H1 (cell line): ENCODE results near the gene CADM2. TPM values are rescaled to one million over a fixed set of nuclear protein-coding genes. Genes with fewer than 3 reads are reported as not detected.

ENCODE experiments used
- CTCF ChIA-PET: fragments of 300-600 bp; sonication (Branson Sonifier 250); formaldehyde crosslinking; loops from one replicate; lab custom pipeline; 2021; ENCODE audit not compliant: partially characterized antibody; lab: Charles Lee
- POLR2A ChIA-PET: fragments of 300-600 bp; sonication (Branson Sonifier 250); formaldehyde crosslinking; loops from one replicate; lab custom pipeline; 2021; ENCODE audit warnings: inconsistent platforms; ENCODE audit not compliant: partially characterized antibody; lab: Charles Lee
- DNase-seq, 2 experiments: peaks; one replicate each; pipeline versions ENCODE4 v3.0.0 to v3.0.0-alpha.2; 2010 to 2022; ENCODE audit warnings: low spot score in 2 of 2, low read depth in 1 of 2, mixed read lengths in 1 of 2
- FAIRE-seq: peaks from 2 replicates; lab custom pipeline; 2011; peaks lifted over from hg19 to GRCh38; lab: Jason Lieb, UNC
- H2AFZ ChIP-seq: 2 replicates; pipeline ENCODE4 v1.8.1; 2012; ENCODE audit warnings: low read length, inconsistent platforms
- H2AK5ac ChIP-seq: 2 replicates; pipeline ENCODE4 v1.6.1; 2013; ENCODE audit warnings: low read depth, low read length
- H2BK120ac ChIP-seq: replicated peaks from 2 replicates; pipeline ENCODE3; 2013; ENCODE audit warnings: low read depth, low read length, inconsistent platforms
- H2BK12ac ChIP-seq: 2 replicates; pipeline ENCODE4 v1.6.1; 2013; ENCODE audit warnings: low read depth, low read length
- H2BK15ac ChIP-seq: 2 replicates; pipeline ENCODE4 v1.6.1; 2013; ENCODE audit warnings: low read length
- H2BK20ac ChIP-seq: 2 replicates; pipeline ENCODE4 v1.6.1; 2013; ENCODE audit warnings: low read length
- H2BK5ac ChIP-seq: 2 replicates; pipeline ENCODE4 v1.6.1; 2013; ENCODE audit warnings: low read depth, low read length
- H3K14ac ChIP-seq: 2 replicates; pipeline ENCODE4 v1.6.1; 2013; ENCODE audit warnings: inconsistent platforms; ENCODE audit not compliant: insufficient read length
- H3K18ac ChIP-seq: 2 replicates; pipeline ENCODE4 v1.6.1; 2013; ENCODE audit warnings: low read length; ENCODE audit errors: extremely low read depth
- H3K23ac ChIP-seq: 2 replicates; pipeline ENCODE4 v1.6.1; 2013; ENCODE audit warnings: inconsistent platforms; ENCODE audit not compliant: insufficient read length
- H3K23me2 ChIP-seq: 2 replicates; pipeline ENCODE4 v1.6.1; 2013; ENCODE audit warnings: low read depth, low read length
- H3K27ac ChIP-seq: 2 replicates; pipeline ENCODE4 v1.6.1; 2011; ENCODE audit warnings: low read depth, low read length, inconsistent platforms
- H3K27me3 ChIP-seq, 4 experiments: replicated peaks in 1 of 4; 1 replicate in 1 of 4; 2 replicates in 3 of 4; pipeline versions ENCODE4 v1.6.1 to v1.8.1; 2011 to 2013; ENCODE audit warnings: low read length in 3 of 4, mild to moderate bottlenecking in 3 of 4, inconsistent platforms in 2 of 4, mixed read lengths in 2 of 4, moderate library complexity in 1 of 4; ENCODE audit not compliant: control insufficient read depth in 3 of 4, insufficient read depth in 3 of 4; ENCODE audit errors: extremely low read depth in 1 of 4
- H3K36me3 ChIP-seq, 4 experiments: 2 replicates each; pipeline versions ENCODE4 v1.6.1 to v1.8.1; 2011 to 2013; ENCODE audit warnings: mild to moderate bottlenecking in 4 of 4, low read length in 3 of 4, moderate library complexity in 2 of 4, control low read depth in 1 of 4, inconsistent platforms in 1 of 4; ENCODE audit not compliant: insufficient read depth in 4 of 4, control insufficient read depth in 2 of 4
- H3K4ac ChIP-seq: replicated peaks from 2 replicates; pipeline ENCODE3; 2013; ENCODE audit warnings: low read length, low read depth, mixed read lengths, inconsistent platforms; ENCODE audit not compliant: insufficient read length
- H3K4me1 ChIP-seq, 4 experiments: replicated peaks in 1 of 4; 1 replicate in 1 of 4; 2 replicates in 3 of 4; pipeline versions ENCODE4 v1.6.1 to v1.8.1; 2011 to 2013; ENCODE audit warnings: low read length in 3 of 4, inconsistent platforms in 2 of 4, mixed read lengths in 1 of 4; ENCODE audit not compliant: insufficient read depth in 4 of 4, control insufficient read depth in 3 of 4
- H3K4me2 ChIP-seq, 2 experiments: 2 replicates each; pipeline versions ENCODE4 v1.6.1 to v1.8.1; 2011 to 2013; ENCODE audit warnings: low read depth in 2 of 2, low read length in 2 of 2, control low read depth in 1 of 2, inconsistent platforms in 1 of 2, mild to moderate bottlenecking in 1 of 2; ENCODE audit not compliant: insufficient read depth in 1 of 2
- H3K4me3 ChIP-seq, 4 experiments: fragments of 200-600, 300-600 bp in 1 of 4; sonication (generic), shearing (Covaris generic), sonication (Bioruptor Twin) in 1 of 4; 2 replicates each; pipeline versions ENCODE4 v1.5.1 to v1.8.1; 2011 to 2016; ENCODE audit warnings: low read length in 4 of 4, low read depth in 3 of 4, control low read depth in 2 of 4, inconsistent platforms in 2 of 4, mild to moderate bottlenecking in 2 of 4, mixed read lengths in 1 of 4, moderate library complexity in 1 of 4; ENCODE audit not compliant: insufficient read depth in 2 of 4; ENCODE audit errors: extremely low read depth in 1 of 4
- H3K56ac ChIP-seq: replicated peaks from 2 replicates; pipeline ENCODE3; 2013; ENCODE audit warnings: low read depth, mild to moderate bottlenecking, mixed read lengths, low read length, inconsistent platforms; ENCODE audit not compliant: insufficient read length
- H3K79me1 ChIP-seq: 2 replicates; pipeline ENCODE4 v1.6.1; 2013; ENCODE audit warnings: low read depth, low read length, control low read depth
- H3K79me2 ChIP-seq, 2 experiments: 2 replicates each; pipeline versions ENCODE4 v1.6.1 to v1.8.1; 2012 to 2013; ENCODE audit warnings: low read length in 2 of 2, mild to moderate bottlenecking in 2 of 2, inconsistent platforms in 1 of 2; ENCODE audit not compliant: insufficient read depth in 2 of 2, control insufficient read depth in 1 of 2
- H3K9ac ChIP-seq, 4 experiments: replicated peaks in 1 of 4; 1 replicate in 1 of 4; 2 replicates in 3 of 4; pipeline versions ENCODE4 v1.6.1 to v1.8.1; 2011 to 2013; ENCODE audit warnings: low read depth in 3 of 4, low read length in 3 of 4, control low read depth in 2 of 4, mild to moderate bottlenecking in 2 of 4, moderate library complexity in 2 of 4, inconsistent platforms in 1 of 4; ENCODE audit errors: extremely low read depth in 1 of 4
- H3K9me3 ChIP-seq, 2 experiments: 2 replicates each; pipeline versions ENCODE4 v1.6.1 to v1.8.1; 2012 to 2013; ENCODE audit warnings: mild to moderate bottlenecking in 2 of 2, moderate library complexity in 2 of 2, control low read depth in 1 of 2, inconsistent platforms in 1 of 2, low read depth in 1 of 2, low read length in 1 of 2, mixed read lengths in 1 of 2; ENCODE audit not compliant: insufficient read depth in 2 of 2
- H4K20me1 ChIP-seq, 2 experiments: replicated peaks in 1 of 2; 2 replicates each; pipeline versions ENCODE3 to v1.8.1; 2011 to 2013; ENCODE audit warnings: inconsistent platforms in 2 of 2, low read length in 2 of 2, mild to moderate bottlenecking in 1 of 2; ENCODE audit not compliant: insufficient read depth in 2 of 2, control insufficient read depth in 1 of 2
- H4K5ac ChIP-seq: 2 replicates; pipeline ENCODE4 v1.6.1; 2013; ENCODE audit warnings: low read length, low read depth, mixed read lengths, inconsistent platforms; ENCODE audit not compliant: insufficient read length
- H4K8ac ChIP-seq: 2 replicates; pipeline ENCODE4 v1.8.0; 2013; ENCODE audit warnings: mild to moderate bottlenecking, moderate library complexity, low read length, inconsistent platforms; ENCODE audit not compliant: insufficient read depth; ENCODE audit errors: extremely low read depth
- H4K91ac ChIP-seq: replicated peaks from 2 replicates; pipeline ENCODE3; 2013; ENCODE audit warnings: low read length, mixed read lengths, inconsistent platforms; ENCODE audit not compliant: insufficient read length
- JUND ChIP-seq: IDR thresholded peaks from 2 replicates; pipeline ENCODE4 v1.6.1; 2011; ENCODE audit warnings: mild to moderate bottlenecking, improper control_type of control experiment, low read length
- KDM1A ChIP-seq: fragments of 200-600, 300-600 bp; sonication (generic); IDR thresholded peaks from 2 replicates; pipeline ENCODE4 v1.7.1; 2016; ENCODE audit warnings: mild to moderate bottlenecking, low read length, borderline replicate concordance
- WGBS, 2 experiments: shearing (Covaris generic) in 1 of 2; methylation state at CpG; one replicate each; pipeline versions ENCODE4 v1.1.6 to v1.1.7; 2013 to 2015; ENCODE audit warnings: low lambda C conversion rate in 2 of 2, mixed read lengths in 2 of 2, inconsistent platforms in 1 of 2, low coverage in 1 of 2, missing lambda C conversion rate in 1 of 2; ENCODE audit not compliant: insufficient replicate concordance in 2 of 2, insufficient coverage in 1 of 2, insufficient read length in 1 of 2; ENCODE audit errors: extremely low coverage in 1 of 2, missing lambda C conversion rate in 1 of 2; 5-methylcytosine and 5-hydroxymethylcytosine counted together
- polyA plus RNA-seq, 7 experiments: library from polyadenylated mRNA; depleted of rRNA in 3 of 7; stranded (reverse) in 5 of 7; unstranded in 2 of 7; fragments of >200 nt in 5 of 7; fragments of 200-250 nt in 2 of 7; gene quantifications; 1 replicate in 5 of 7; 2 replicates in 1 of 7; 4 replicates in 1 of 7; pipeline versions ENCODE4 v1.2.1 to v1.2.3, GENCODE V29; 2011 to 2013; ENCODE audit warnings: missing spikeins in 2 of 7, mixed read lengths in 2 of 7
- total RNA-seq: library from RNA; stranded (reverse); fragmentation: NEBNext Ultra II Directional; extraction: Animal tissue kit (Norgen Biotek cat#: 25700); gene quantifications from 2 replicates; pipeline ENCODE4 v1.2.1, GENCODE V29; 2021

CADM2 gene
- total and polyA plus RNA-seq, 2 of the 8 experiments (the other 6 are each of a cell fraction or from before 2014, with no cell fraction given): 14.9 to 20.9 TPM

DNA sequence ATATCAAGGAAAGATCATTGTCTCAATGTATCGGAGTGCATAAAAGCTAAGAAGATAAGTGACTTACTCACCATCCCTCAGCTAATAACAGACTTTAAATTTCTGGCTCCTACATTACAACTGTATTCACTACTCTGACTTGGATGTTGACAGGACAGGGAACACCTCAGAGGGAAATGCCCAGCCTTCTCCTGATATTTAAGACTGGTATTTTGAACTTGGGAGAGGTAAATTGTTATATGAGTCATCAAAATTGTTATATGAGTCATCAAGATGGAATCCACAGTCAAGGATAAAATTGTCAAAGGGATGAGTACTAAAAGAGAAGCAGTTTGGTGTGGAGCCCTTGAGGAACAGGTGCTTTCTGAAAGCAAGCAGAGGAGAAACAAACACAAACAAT, 1070.8 kb downstream of the CADM2 start:
- no peak overlapping the region for H3K9ac ChIP-seq
- no peak overlapping the region for H2AFZ ChIP-seq
- H2BK12ac ChIP-seq: no peak overlapping the region
- ChIA-PET POLR2A (no interaction called here), CTCF (no interaction called here)
- H3K56ac ChIP-seq: no peak overlapping the region
- 95% methylated on average over 1 of the region's 1 CpG; no CpG with 5 or more reads in 1 of the 2 experiments for WGBS, 2 experiments
- no peak overlapping the region for H3K4me3 ChIP-seq
- no peak overlapping the region for H3K4me2 ChIP-seq
- H3K27me3 ChIP-seq: no peaks in the 10 kb centered on the region
- FAIRE-seq (no peak), DNase-seq (no peak)
- H3K23ac ChIP-seq: no peak overlapping the region
- no peak overlapping the region for H2AK5ac ChIP-seq
- H4K91ac ChIP-seq: no peak overlapping the region
- no peak overlapping the region for H2BK15ac ChIP-seq
- H3K27ac ChIP-seq: no peak overlapping the region
- no peaks in the 10 kb centered on the region for H4K20me1 ChIP-seq
- peak; percentile 45; the same call in 1 of the 2 replicates for TF ChIP-seq JUND
- TF ChIP-seq KDM1A: no peak
- H4K5ac ChIP-seq: no peak overlapping the region
- no peaks in the 10 kb centered on the region for H3K79me1 ChIP-seq
- no peak overlapping the region for H4K8ac ChIP-seq
- H2BK120ac ChIP-seq: no peak overlapping the region
- H2BK20ac ChIP-seq: no peak overlapping the region
- no peak overlapping the region for H3K4ac ChIP-seq
- no peak overlapping the region for H3K18ac ChIP-seq
- no peaks in the 10 kb centered on the region for H3K9me3 ChIP-seq
- H3K4me1 ChIP-seq: no peaks in the 10 kb centered on the region
- no peak overlapping the region for H3K14ac ChIP-seq
- no peaks in the 10 kb centered on the region for H3K79me2 ChIP-seq
- H2BK5ac ChIP-seq: no peak overlapping the region
- H3K36me3 ChIP-seq: no peaks in the 10 kb centered on the region
- H3K23me2 ChIP-seq: no peaks in the 10 kb centered on the region
